ENCODE data around the gene PDCD2. TPM values are rescaled to one million over a fixed set of nuclear protein-coding genes. Genes with fewer than 3 reads are reported as not detected.

The PDCD2 gene
- total and polyA plus RNA-seq, 9 of the 15 experiments (the other 6 are each of a cell fraction or from before 2014, with no cell fraction given), result 67.3 to 430 (median 318) TPM

GRCh38 chr6:170584181-170584953 is at the start of gene PDCD2 (continued):
- TF ChIP-seq FOXK1 (CRISPR knock-in tag; IDR thresholded peaks at IDR 0.05; ENCODE audit: borderline replicate concordance), result 0 out of 2 replicates have a peak, but pooled peaks have one; percentile 26
- TF ChIP-seq PCBP1 (IDR thresholded peaks at IDR 0.05; ENCODE audit: low read depth, low read length, poor library complexity, severe bottlenecking), result peak; percentile 87
- TF ChIP-seq, protein P1, sequence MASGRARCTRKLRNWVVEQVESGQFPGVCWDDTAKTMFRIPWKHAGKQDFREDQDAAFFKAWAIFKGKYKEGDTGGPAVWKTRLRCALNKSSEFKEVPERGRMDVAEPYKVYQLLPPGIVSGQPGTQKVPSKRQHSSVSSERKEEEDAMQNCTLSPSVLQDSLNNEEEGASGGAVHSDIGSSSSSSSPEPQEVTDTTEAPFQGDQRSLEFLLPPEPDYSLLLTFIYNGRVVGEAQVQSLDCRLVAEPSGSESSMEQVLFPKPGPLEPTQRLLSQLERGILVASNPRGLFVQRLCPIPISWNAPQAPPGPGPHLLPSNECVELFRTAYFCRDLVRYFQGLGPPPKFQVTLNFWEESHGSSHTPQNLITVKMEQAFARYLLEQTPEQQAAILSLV (tag; IDR thresholded peaks at IDR 0.05), result no peak
- TF ChIP-seq, protein P2, sequence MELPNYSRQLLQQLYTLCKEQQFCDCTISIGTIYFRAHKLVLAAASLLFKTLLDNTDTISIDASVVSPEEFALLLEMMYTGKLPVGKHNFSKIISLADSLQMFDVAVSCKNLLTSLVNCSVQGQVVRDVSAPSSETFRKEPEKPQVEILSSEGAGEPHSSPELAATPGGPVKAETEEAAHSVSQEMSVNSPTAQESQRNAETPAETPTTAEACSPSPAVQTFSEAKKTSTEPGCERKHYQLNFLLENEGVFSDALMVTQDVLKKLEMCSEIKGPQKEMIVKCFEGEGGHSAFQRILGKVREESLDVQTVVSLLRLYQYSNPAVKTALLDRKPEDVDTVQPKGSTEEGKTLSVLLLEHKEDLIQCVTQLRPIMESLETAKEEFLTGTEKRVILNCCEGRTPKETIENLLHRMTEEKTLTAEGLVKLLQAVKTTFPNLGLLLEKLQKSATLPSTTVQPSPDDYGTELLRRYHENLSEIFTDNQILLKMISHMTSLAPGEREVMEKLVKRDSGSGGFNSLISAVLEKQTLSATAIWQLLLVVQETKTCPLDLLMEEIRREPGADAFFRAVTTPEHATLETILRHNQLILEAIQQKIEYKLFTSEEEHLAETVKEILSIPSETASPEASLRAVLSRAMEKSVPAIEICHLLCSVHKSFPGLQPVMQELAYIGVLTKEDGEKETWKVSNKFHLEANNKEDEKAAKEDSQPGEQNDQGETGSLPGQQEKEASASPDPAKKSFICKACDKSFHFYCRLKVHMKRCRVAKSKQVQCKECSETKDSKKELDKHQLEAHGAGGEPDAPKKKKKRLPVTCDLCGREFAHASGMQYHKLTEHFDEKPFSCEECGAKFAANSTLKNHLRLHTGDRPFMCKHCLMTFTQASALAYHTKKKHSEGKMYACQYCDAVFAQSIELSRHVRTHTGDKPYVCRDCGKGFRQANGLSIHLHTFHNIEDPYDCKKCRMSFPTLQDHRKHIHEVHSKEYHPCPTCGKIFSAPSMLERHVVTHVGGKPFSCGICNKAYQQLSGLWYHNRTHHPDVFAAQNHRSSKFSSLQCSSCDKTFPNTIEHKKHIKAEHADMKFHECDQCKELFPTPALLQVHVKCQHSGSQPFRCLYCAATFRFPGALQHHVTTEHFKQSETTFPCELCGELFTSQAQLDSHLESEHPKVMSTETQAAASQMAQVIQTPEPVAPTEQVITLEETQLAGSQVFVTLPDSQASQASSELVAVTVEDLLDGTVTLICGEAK (IDR thresholded peaks at IDR 0.05), result peak; percentile 98
- TF ChIP-seq, protein P2 (CRISPR knock-in tag; IDR thresholded peaks at IDR 0.05), result no peak
- TF ChIP-seq, protein P3, sequence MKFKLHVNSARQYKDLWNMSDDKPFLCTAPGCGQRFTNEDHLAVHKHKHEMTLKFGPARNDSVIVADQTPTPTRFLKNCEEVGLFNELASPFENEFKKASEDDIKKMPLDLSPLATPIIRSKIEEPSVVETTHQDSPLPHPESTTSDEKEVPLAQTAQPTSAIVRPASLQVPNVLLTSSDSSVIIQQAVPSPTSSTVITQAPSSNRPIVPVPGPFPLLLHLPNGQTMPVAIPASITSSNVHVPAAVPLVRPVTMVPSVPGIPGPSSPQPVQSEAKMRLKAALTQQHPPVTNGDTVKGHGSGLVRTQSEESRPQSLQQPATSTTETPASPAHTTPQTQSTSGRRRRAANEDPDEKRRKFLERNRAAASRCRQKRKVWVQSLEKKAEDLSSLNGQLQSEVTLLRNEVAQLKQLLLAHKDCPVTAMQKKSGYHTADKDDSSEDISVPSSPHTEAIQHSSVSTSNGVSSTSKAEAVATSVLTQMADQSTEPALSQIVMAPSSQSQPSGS (CRISPR knock-in tag; IDR thresholded peaks at IDR 0.05), result no peak
- TF ChIP-seq, protein P4, sequence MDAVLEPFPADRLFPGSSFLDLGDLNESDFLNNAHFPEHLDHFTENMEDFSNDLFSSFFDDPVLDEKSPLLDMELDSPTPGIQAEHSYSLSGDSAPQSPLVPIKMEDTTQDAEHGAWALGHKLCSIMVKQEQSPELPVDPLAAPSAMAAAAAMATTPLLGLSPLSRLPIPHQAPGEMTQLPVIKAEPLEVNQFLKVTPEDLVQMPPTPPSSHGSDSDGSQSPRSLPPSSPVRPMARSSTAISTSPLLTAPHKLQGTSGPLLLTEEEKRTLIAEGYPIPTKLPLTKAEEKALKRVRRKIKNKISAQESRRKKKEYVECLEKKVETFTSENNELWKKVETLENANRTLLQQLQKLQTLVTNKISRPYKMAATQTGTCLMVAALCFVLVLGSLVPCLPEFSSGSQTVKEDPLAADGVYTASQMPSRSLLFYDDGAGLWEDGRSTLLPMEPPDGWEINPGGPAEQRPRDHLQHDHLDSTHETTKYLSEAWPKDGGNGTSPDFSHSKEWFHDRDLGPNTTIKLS (IDR thresholded peaks at IDR 0.05; ENCODE audit: borderline replicate concordance, low read depth), result peak; percentile 81
- TF ChIP-seq AFF4 (CRISPR knock-in tag; IDR thresholded peaks at IDR 0.05), result no peak

Measured in K562 (cell line).